Measurements from ENCODE around the gene CPEB1.

Gene CPEB1

GRCh38 chr15:82595766-82596165 lies 51.4 kb downstream of the CPEB1 start:
- no peak for DNase-seq (ENCODE audit: low read depth in 1 of 2, low spot score in 1 of 2)

DNA sequence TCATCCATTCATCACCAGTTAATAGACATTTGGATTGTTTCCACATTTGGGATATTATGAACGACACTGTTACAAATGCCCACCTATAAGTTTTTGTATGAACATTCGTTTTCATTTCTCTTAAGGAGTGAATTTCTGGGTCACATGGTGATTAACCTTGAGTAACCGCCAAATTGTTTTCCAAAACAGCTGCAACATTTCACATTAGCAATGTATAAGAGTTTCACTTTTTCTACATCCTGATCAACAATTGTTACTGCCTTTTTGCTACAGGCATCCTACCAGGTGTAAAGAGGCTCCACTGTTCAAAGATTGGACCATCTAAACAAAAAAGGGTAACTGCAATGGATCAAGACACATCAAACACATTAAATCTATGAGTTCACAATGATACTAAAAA lies 52.0 kb downstream of the CPEB1 start:
- DNase-seq (ENCODE audit: low read depth in 1 of 2, low spot score in 1 of 2): no peak

DNA sequence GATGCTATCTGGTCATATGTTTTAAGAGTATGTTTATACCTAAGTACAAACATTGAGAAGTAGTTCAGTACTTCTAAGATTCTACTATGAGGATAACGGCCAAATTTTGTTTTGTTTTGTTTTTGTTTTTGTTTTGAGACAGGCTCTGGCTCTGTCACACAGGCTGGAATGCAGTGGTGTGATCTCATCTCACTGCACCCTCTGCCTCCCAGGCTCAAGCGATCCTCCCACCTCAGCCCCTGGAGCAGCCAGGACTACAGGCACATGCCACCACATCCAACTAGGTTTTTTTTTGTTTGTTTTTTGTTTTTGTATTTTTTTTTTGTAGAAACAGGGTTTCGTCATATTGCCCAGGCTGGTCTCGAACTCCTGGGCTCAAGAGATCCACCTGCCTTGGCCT lies 59.4 kb downstream of the CPEB1 start:
- no peak for DNase-seq (ENCODE audit: low read depth in 1 of 2, low spot score in 1 of 2)

- no peak for DNase-seq (ENCODE audit: low read depth in 1 of 2, low spot score in 1 of 2)
Measured at GRCh38 chr15:82585072-82585471, 62.1 kb downstream of the CPEB1 start.

GRCh38 chr15:82580713-82581112 lies 66.5 kb downstream of the CPEB1 start:
- DNase-seq (ENCODE audit: low read depth in 1 of 2, low spot score in 1 of 2): no peak

GRCh38 chr15:82575335-82575734 lies 71.8 kb downstream of the CPEB1 start:
- no peak for DNase-seq (ENCODE audit: low read depth in 1 of 2, low spot score in 1 of 2)

DNA sequence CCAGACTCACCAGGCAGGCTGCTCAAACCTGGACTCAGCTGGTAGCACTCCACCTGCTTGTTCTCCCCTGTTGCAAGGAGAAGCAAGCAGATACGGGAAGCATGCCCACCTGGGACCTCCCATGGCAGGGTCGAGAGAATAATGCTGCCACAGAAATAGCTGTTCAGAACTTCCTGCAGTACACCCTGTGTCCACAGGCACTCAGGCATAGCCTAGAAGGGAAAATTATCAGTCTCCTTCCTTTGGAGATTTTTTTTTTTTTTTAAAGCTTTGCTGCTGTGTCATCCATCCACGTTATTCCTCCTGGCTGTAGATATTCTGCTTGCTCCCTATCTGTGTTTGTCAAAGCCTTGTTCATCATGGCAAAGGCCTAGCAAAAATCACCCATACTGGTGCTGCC lies 74.2 kb downstream of the CPEB1 start:
- no peak for DNase-seq (ENCODE audit: low read depth in 1 of 2, low spot score in 1 of 2)

DNA sequence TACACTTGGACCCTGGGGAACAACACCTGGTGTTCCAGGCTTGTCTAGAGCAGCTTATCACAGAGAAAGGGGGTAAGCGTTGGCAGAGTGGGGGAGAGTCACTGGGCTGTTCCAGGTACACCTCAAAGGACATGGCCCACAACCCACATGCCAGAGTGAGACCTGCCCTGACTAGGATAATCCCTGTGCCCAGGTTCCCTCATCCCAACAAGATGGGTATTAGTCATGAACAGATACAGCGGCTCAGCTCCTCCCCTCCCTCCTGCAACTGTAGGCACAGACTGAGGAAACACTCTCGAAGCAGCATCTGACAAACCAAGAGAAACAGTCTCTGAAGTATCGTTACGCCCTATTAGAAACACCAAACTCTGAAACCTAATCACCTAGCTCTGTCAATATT lies 74.9 kb downstream of the CPEB1 start:
- DNase-seq (ENCODE audit: low read depth in 1 of 2, low spot score in 1 of 2): no peak

DNA sequence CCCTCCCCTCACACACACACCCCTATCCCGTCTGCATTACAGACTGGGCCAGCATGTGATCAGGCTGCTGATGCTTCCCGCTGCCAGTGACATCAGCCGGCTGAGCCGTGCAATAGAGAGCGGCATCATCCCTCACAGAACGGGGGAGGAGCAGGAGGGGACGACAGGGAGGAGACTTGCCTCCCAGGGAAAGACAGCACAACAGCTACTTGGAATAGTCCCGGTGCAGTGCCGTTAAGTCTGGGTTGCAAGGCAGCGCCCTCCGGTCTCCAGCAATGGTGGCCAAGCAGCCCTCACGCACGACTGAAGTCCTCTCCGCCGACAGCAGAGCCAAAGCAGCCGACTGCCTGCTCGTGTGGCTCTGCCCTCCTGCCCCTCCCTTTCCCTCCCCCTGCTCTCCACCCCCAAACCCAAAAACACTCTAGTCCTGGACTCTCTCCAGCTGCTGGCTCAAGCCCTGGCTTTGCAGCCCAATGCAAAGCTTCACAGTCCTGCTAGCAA lies 75.4 kb downstream of the CPEB1 start:
- no peak for DNase-seq (ENCODE audit: low read depth in 1 of 2, low spot score in 1 of 2)

GRCh38 chr15:82570721-82571508 lies 76.2 kb downstream of the CPEB1 start:
- no peak for DNase-seq (ENCODE audit: low read depth in 1 of 2, low spot score in 1 of 2)

- DNase-seq (ENCODE audit: low read depth in 1 of 2, low spot score in 1 of 2): no peak
Measured at GRCh38 chr15:82569834-82570233, 77.3 kb downstream of the CPEB1 start.

DNA sequence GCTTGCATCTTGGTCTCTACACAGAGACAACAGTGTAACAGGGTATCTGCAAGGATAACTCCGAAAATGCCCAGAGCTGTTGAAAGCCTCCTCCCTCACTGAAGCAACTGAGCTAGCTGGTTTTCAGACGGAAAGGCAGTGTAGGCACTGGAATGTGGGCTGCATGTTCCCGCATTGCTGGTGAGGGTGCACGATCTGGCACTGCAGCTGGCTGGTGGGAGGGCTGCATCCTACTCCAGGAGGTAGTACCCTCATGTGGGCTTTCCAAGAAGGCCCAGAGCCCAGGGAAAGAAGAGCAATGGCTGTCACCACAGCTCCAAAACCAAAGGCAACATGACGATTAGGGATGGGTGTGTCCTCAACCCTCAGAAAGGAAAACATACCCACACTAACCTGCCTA lies 78.2 kb downstream of the CPEB1 start:
- DNase-seq (ENCODE audit: low read depth in 1 of 2, low spot score in 1 of 2): no peak

- DNase-seq (ENCODE audit: low read depth in 1 of 2, low spot score in 1 of 2): no peak
Measured at GRCh38 chr15:82567661-82568060, 79.5 kb downstream of the CPEB1 start.

- no peak for DNase-seq (ENCODE audit: low read depth in 1 of 2, low spot score in 1 of 2)
Measured at GRCh38 chr15:82566690-82567089, 80.5 kb downstream of the CPEB1 start.

- DNase-seq (ENCODE audit: low read depth in 1 of 2, low spot score in 1 of 2): no peak
Measured at GRCh38 chr15:82558502-82558901, 88.7 kb downstream of the CPEB1 start.

- no peak for DNase-seq (ENCODE audit: low read depth in 1 of 2, low spot score in 1 of 2)
Measured at GRCh38 chr15:82556315-82557035, 90.7 kb downstream of the CPEB1 start.

- DNase-seq (ENCODE audit: low read depth in 1 of 2, low spot score in 1 of 2): no peak
Measured at GRCh38 chr15:82554849-82555248, 92.3 kb downstream of the CPEB1 start.

DNA sequence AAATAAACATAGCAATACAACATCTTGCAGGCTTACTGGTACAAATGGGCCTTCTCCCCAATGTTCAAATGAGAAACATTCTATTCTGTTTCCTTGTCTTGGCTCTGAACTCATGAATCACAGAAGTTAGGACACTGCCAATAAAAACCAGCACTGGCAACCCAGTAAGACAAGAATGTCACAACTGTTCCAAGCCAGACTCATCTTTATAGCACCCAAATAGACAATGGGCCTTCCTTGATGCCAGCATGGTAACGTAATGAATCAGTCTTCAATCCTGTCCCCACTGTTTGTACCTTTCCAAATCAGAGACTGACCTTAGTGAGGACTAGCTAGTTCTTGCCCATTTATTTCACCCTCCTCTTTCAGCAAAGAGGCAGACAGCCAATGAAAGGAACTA lies 92.8 kb downstream of the CPEB1 start:
- DNase-seq (ENCODE audit: low read depth in 1 of 2, low spot score in 1 of 2): no peak

DNA sequence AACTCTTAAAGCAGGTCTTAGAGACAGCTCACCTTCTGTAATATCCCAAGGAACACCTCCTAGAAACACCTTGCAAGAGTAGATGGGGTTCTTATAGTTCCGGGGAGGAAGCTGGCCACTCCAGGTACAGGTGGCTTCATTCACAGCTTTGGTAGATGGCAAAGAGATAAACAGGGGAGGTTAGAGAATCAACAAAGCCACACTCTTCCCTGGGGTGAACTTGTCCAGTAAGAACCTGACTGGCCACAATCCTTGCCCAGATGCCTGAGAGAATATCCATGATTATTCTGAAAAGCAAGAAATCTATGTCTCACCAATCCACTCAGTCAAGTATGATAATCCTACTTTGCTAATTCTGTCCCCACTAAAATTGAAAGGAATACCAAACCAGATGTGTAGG lies 93.3 kb downstream of the CPEB1 start:
- DNase-seq (ENCODE audit: low read depth in 1 of 2, low spot score in 1 of 2): no peak

DNA sequence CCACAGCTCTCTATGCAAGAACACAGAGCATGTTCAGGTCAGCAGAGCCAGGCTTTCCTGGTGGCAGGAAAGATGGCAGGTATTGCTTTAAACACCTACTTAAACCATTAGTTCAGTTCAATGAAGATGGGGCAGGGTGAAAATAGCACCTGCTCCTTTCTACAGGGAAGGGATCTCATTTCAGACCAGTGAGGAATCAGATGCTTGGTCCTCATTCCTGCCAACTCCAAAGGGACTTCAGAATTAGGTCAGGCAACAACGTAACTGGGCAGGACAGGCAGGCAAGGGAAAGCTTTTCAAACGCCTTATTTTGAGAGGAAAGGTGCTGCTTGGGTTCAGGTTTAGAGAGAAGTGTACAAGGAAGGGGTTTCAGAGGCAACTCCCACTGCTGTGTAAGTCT lies 94.3 kb downstream of the CPEB1 start:
- no peak for DNase-seq (ENCODE audit: low read depth in 1 of 2, low spot score in 1 of 2)

DNA sequence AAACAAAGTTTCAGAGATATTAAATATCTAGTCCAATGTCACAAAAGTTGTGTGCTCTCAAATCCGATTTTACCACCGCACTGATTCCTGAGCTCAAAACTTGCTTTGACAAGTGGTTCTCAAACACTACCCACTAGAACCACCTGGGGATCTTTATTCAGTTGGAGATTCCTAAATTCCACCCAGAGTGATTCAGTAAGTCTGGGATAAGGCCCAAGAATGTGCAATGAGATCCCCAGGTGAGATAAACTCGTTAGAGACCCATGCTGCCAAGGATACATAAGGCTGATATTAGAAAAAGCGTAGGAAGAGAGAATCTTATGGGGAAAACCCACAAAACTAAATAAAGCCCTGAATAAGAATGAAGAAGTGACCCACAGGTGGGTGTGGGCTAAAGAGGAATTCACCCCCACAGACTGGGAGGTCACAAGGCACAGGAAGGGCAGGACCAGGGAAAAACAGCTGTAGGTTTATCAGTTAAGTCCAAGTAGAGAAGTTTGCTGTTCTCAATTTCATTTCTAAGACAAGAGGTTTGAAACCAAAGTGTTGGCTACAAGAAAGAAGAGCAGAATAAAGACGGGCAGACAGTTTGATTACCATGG lies 95.4 kb downstream of the CPEB1 start:
- DNase-seq (ENCODE audit: low read depth in 1 of 2, low spot score in 1 of 2): no peak

DNA sequence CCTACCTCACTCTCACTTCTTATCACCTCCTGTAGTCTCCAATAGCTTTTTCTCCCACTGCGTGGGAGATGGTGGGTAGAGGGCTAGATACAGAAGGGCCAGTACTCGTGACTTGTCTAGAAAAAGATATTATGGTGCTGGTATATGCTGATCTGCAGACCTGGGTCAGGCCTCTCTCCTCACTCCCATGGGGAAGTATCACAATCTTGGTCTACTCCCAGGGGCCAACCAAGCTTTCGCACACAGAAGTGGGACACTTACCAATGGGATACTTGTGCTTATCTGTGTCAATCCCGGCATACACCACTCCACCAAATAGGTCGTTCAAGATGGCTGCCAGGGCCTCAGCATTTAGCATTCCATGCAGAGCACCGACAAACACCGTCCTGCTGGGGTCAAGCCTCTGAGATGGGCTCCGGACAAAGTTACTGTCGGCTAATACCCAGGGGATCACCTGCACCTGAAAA lies 97.9 kb downstream of the CPEB1 start:
- DNase-seq (ENCODE audit: low read depth in 1 of 2, low spot score in 1 of 2): no peak

Data from stimulated activated CD4-positive, alpha-beta T cell treated with anti-CD3 and anti-CD28 coated beads, Interleukin-15, amount 100 ng/mL, for 1 hour (primary cell).